OCI-LY1 (cell line): ENCODE measurements around the gene FAM120A.

Source experiments
- H2AFZ ChIP-seq: fragments of 200-600 bp; sonication (generic), shearing (Covaris generic); 2 replicates; pipeline ENCODE4 v1.6.0; 2014; ENCODE audit warnings: antibody characterized with exemption, mild to moderate bottlenecking, low read length
- H3F3A ChIP-seq: fragments of 200-600 bp; sonication (generic), shearing (Covaris generic); 2 replicates; pipeline ENCODE4 v1.6.0; 2014; ENCODE audit warnings: mild to moderate bottlenecking, antibody characterized with exemption, low read length, moderate library complexity; ENCODE audit not compliant: insufficient read depth
- H3K27ac ChIP-seq: fragments of 200-600 bp; sonication (generic); 2 replicates; pipeline ENCODE4 v1.5.1; 2014; ENCODE audit warnings: low read length, mixed run types, mild to moderate bottlenecking, low read depth; ENCODE audit not compliant: poor library complexity, severe bottlenecking
- H3K27me3 ChIP-seq: fragments of 200-600 bp; sonication (generic); 2 replicates; pipeline ENCODE4 v1.6.0; 2014; ENCODE audit warnings: antibody characterized with exemption, mild to moderate bottlenecking, low read length, moderate library complexity; ENCODE audit not compliant: insufficient read depth
- H3K36me3 ChIP-seq: fragments of 200-600 bp; sonication (generic); 2 replicates; pipeline ENCODE4 v1.6.1; 2014; ENCODE audit warnings: mild to moderate bottlenecking, antibody characterized with exemption, low read length, moderate library complexity, mixed read lengths; ENCODE audit not compliant: insufficient read depth
- H3K4me1 ChIP-seq: fragments of 200-600 bp; sonication (generic); 2 replicates; pipeline ENCODE4 v1.5.1; 2014; ENCODE audit warnings: mild to moderate bottlenecking, low read length, moderate library complexity; ENCODE audit not compliant: insufficient read depth, severe bottlenecking
- H3K4me2 ChIP-seq: fragments of 200-600 bp; sonication (generic), shearing (Covaris generic); 2 replicates; pipeline ENCODE4 v1.6.1; 2014; ENCODE audit warnings: low read length
- H3K4me3 ChIP-seq: fragments of 200-600 bp; sonication (generic); 2 replicates; pipeline ENCODE4 v1.5.1; 2014; ENCODE audit warnings: low read length, low read depth, mild to moderate bottlenecking, mixed read lengths; ENCODE audit not compliant: poor library complexity, severe bottlenecking
- H3K79me2 ChIP-seq: fragments of 200-600 bp; shearing (Covaris generic); 2 replicates; pipeline ENCODE4 v1.6.1; 2016; ENCODE audit warnings: mixed run types, low read length, mixed read lengths; ENCODE audit not compliant: insufficient read depth
- H3K9ac ChIP-seq: fragments of 200-600 bp; sonication (generic), shearing (Covaris generic); 2 replicates; pipeline ENCODE4 v1.6.1; 2014; ENCODE audit warnings: mild to moderate bottlenecking, low read length, mixed read lengths
- H3K9me2 ChIP-seq: fragments of 200-600 bp; sonication (generic), shearing (Covaris generic); 2 replicates; pipeline ENCODE4 v1.6.1; 2014; ENCODE audit warnings: low read depth, mild to moderate bottlenecking, low read length, mixed read lengths
- H3K9me3 ChIP-seq: fragments of 200-600 bp; shearing (Covaris generic); 2 replicates; pipeline ENCODE4 v1.6.1; 2014; ENCODE audit warnings: low read length, mixed read lengths
- H4K20me1 ChIP-seq: fragments of 200-600 bp; sonication (generic), shearing (Covaris generic); 2 replicates; pipeline ENCODE4 v1.6.0; 2016; ENCODE audit warnings: mild to moderate bottlenecking, low read length; ENCODE audit not compliant: insufficient read depth
- CTCF ChIP-seq: fragments of 200-600 bp; sonication (generic), shearing (Covaris generic); IDR thresholded peaks from 2 replicates; pipeline ENCODE4 v1.5.1; 2017; ENCODE audit warnings: mild to moderate bottlenecking, antibody characterized with exemption, low read length, moderate library complexity, mixed read lengths
- EZH2 ChIP-seq: fragments of 200-600 bp; sonication (generic), shearing (Covaris generic); IDR thresholded peaks from 2 replicates; pipeline ENCODE4 v1.8.0; 2017; ENCODE audit warnings: borderline replicate concordance, mixed run types, mild to moderate bottlenecking, antibody characterized with exemption, low read length, moderate library complexity, mixed read lengths

The FAM120A gene

GRCh38 chr9:93598647-93599241 lies 147.3 kb downstream of the FAM120A start:
- H3K9me2 ChIP-seq = no peaks in the 10 kb centered on the region
- H4K20me1 ChIP-seq = no peaks in the 10 kb centered on the region
- H3K27ac ChIP-seq = no peak overlapping the region
- no peaks in the 10 kb centered on the region for H3K79me2 ChIP-seq
- no peak overlapping the region for H3K4me3 ChIP-seq
- TF ChIP-seq EZH2 (no peak), CTCF (no peak)
- no peaks in the 10 kb centered on the region for H3K9me3 ChIP-seq
- H3K4me2 ChIP-seq = no peak overlapping the region
- H2AFZ ChIP-seq = no peak overlapping the region
- H3K4me1 ChIP-seq = peaks cover 8% of the 10 kb centered on the region
- no peaks in the 10 kb centered on the region for H3K36me3 ChIP-seq
- no peaks in the 10 kb centered on the region for H3F3A ChIP-seq
- H3K9ac ChIP-seq = no peak overlapping the region
- H3K27me3 ChIP-seq = no peaks in the 10 kb centered on the region

GRCh38 chr9:93599571-93600403 lies 148.3 kb downstream of the FAM120A start:
- no peak for TF ChIP-seq CTCF
- no peak for TF ChIP-seq EZH2
- H3K27ac ChIP-seq = no peak overlapping the region
- no peaks in the 10 kb centered on the region for H4K20me1 ChIP-seq
- no peak overlapping the region for H3K4me2 ChIP-seq
- H3K79me2 ChIP-seq = no peaks in the 10 kb centered on the region
- H3K4me3 ChIP-seq = no peak overlapping the region
- H3K36me3 ChIP-seq = no peaks in the 10 kb centered on the region
- H3K9me3 ChIP-seq = no peaks in the 10 kb centered on the region
- no peak overlapping the region for H3K9ac ChIP-seq
- H3K9me2 ChIP-seq = no peaks in the 10 kb centered on the region
- H2AFZ ChIP-seq = no peak overlapping the region
- no peaks in the 10 kb centered on the region for H3K27me3 ChIP-seq
- H3K4me1 ChIP-seq = peaks cover 8% of the 10 kb centered on the region
- H3F3A ChIP-seq = no peaks in the 10 kb centered on the region

- no peak overlapping the region for H3K4me3 ChIP-seq
- H2AFZ ChIP-seq = no peak overlapping the region
- no peaks in the 10 kb centered on the region for H3K9me2 ChIP-seq
- peaks cover 8% of the 10 kb centered on the region for H3K4me1 ChIP-seq
- no peak overlapping the region for H3K4me2 ChIP-seq
- TF ChIP-seq CTCF (no peak), EZH2 (no peak)
- no peaks in the 10 kb centered on the region for H4K20me1 ChIP-seq
- H3K27me3 ChIP-seq = no peaks in the 10 kb centered on the region
- no peaks in the 10 kb centered on the region for H3F3A ChIP-seq
- H3K36me3 ChIP-seq = no peaks in the 10 kb centered on the region
- H3K9ac ChIP-seq = no peak overlapping the region
- H3K27ac ChIP-seq = no peak overlapping the region
- H3K9me3 ChIP-seq = no peaks in the 10 kb centered on the region
- no peaks in the 10 kb centered on the region for H3K79me2 ChIP-seq
Measured at GRCh38 chr9:93600504-93600903, 149.0 kb downstream of the FAM120A start.
